Neural cell (in vitro differentiated cells): ENCODE data around the gene NTN3. TPM values are rescaled to one million over a fixed set of nuclear protein-coding genes. Genes with fewer than 3 reads are reported as not detected.
A peak's percentile ranks its signal among the peaks of the same experiment; 100 is the strongest.

Experiments used
- H2AFZ ChIP-seq: fragments of 200-600, 300-800 bp; sonication (generic), shearing (Covaris generic); 2 replicates; pipeline ENCODE4 v1.6.0; 2014; ENCODE audit warnings: low read depth, mild to moderate bottlenecking, antibody characterized with exemption, low read length, moderate library complexity
- H3F3A ChIP-seq: fragments of 200-600 bp; shearing (Covaris generic); 2 replicates; pipeline ENCODE4 v1.6.1; 2016; ENCODE audit warnings: mild to moderate bottlenecking, moderate library complexity, mixed read lengths, antibody characterized with exemption, low read length; ENCODE audit not compliant: insufficient read depth, poor library complexity, severe bottlenecking
- H3K27ac ChIP-seq: fragments of 200-600, 300-800 bp; sonication (generic), shearing (Covaris generic); 2 replicates; pipeline ENCODE4 v1.5.1; 2014; ENCODE audit warnings: mild to moderate bottlenecking, low read length, moderate library complexity
- H3K27me3 ChIP-seq: fragments of 300-800, 200-600 bp; sonication (generic), shearing (Covaris generic); 2 replicates; pipeline ENCODE4 v1.6.0; 2014; ENCODE audit warnings: mild to moderate bottlenecking, low read depth, low read length, moderate library complexity; ENCODE audit not compliant: insufficient read depth
- H3K36me3 ChIP-seq: fragments of 300-800, 200-600 bp; sonication (generic), shearing (Covaris generic); 2 replicates; pipeline ENCODE4 v1.5.1; 2014; ENCODE audit warnings: mild to moderate bottlenecking, antibody characterized with exemption, low read length, moderate library complexity; ENCODE audit not compliant: insufficient read depth
- H3K4me2 ChIP-seq: fragments of 300-800, 200-600 bp; sonication (generic), shearing (Covaris generic); 2 replicates; pipeline ENCODE4 v1.6.0; 2014; ENCODE audit warnings: mild to moderate bottlenecking, low read length
- H3K4me3 ChIP-seq: fragments of 300-800, 200-600 bp; sonication (generic), shearing (Covaris generic); 2 replicates; pipeline ENCODE4 v1.5.1; 2014; ENCODE audit warnings: mild to moderate bottlenecking, low read length, moderate library complexity
- H3K79me2 ChIP-seq: fragments of 200-600 bp; shearing (Covaris generic); replicated peaks from 2 replicates; pipeline ENCODE4 v1.6.0; 2014; ENCODE audit warnings: mild to moderate bottlenecking, low read length, moderate library complexity; ENCODE audit not compliant: insufficient read depth
- H3K9ac ChIP-seq: fragments of 300-800, 200-600 bp; sonication (generic), shearing (Covaris generic); 2 replicates; pipeline ENCODE4 v1.6.1; 2016; ENCODE audit warnings: mild to moderate bottlenecking, low read length, mixed read lengths
- H3K9me2 ChIP-seq: fragments of 200-600 bp; shearing (Covaris generic); 2 replicates; pipeline ENCODE4 v1.6.1; 2016; ENCODE audit warnings: mild to moderate bottlenecking, low read length, mixed read lengths; ENCODE audit not compliant: insufficient read depth
- H3K9me3 ChIP-seq: fragments of 200-600, 300-800 bp; sonication (generic), shearing (Covaris generic); 2 replicates; pipeline ENCODE4 v1.6.1; 2016; ENCODE audit warnings: mild to moderate bottlenecking, mixed run types, low read length, moderate library complexity, mixed read lengths
- H4K20me1 ChIP-seq: fragments of 200-600 bp; shearing (Covaris generic); 2 replicates; pipeline ENCODE4 v1.6.1; 2016; ENCODE audit warnings: mild to moderate bottlenecking, mixed run types; ENCODE audit not compliant: insufficient read depth
- EP300 ChIP-seq: fragments of 450-650 bp; conservative IDR thresholded peaks from 2 replicates; pipeline ENCODE4 v1.6.1; 2014; ENCODE audit warnings: antibody characterized with exemption, mild to moderate bottlenecking, moderate library complexity; ENCODE audit not compliant: poor library complexity, severe bottlenecking
- EZH2 ChIP-seq: fragments of 200-600, 300-800 bp; shearing (Covaris generic), sonication (generic); IDR thresholded peaks from 2 replicates; pipeline ENCODE4 v1.6.1; 2014; ENCODE audit warnings: antibody characterized with exemption, low read length, borderline replicate concordance, mild to moderate bottlenecking; ENCODE audit not compliant: insufficient read depth, poor library complexity, severe bottlenecking
- MXI1 ChIP-seq: fragments of 450-650 bp; conservative IDR thresholded peaks from 2 replicates; pipeline ENCODE4 v1.6.1; 2014; ENCODE audit warnings: antibody characterized with exemption, mild to moderate bottlenecking; ENCODE audit not compliant: poor library complexity, severe bottlenecking
- POLR2AphosphoS5 ChIP-seq: IDR thresholded peaks from 2 replicates; pipeline ENCODE4 v1.6.1; 2012
- RAD21 ChIP-seq: fragments of 450-650 bp; conservative IDR thresholded peaks from 2 replicates; pipeline ENCODE4 v1.6.1; 2014; ENCODE audit warnings: antibody characterized with exemption, mild to moderate bottlenecking, moderate library complexity
- SMC3 ChIP-seq: fragments of 450-650 bp; conservative IDR thresholded peaks from 2 replicates; pipeline ENCODE4 v1.6.1; 2014; ENCODE audit warnings: antibody characterized with exemption, mild to moderate bottlenecking, moderate library complexity; ENCODE audit not compliant: poor library complexity
- TAF1 ChIP-seq: IDR thresholded peaks from 2 replicates; pipeline ENCODE4 v1.6.1; 2012; ENCODE audit warnings: low read depth
- polyA plus RNA-seq: library from polyadenylated mRNA; depleted of rRNA; stranded (reverse); fragments of >200 nt; gene quantifications from 2 replicates; pipeline ENCODE4 v1.2.3, GENCODE V29; 2014
- TF ChIP-seq, protein P1 (sequence below): IDR thresholded peaks from 2 replicates; pipeline ENCODE4 v1.6.1; 2012; ENCODE audit warnings: borderline replicate concordance
- TF ChIP-seq, protein P2 (sequence below): fragments of 450-650 bp; IDR thresholded peaks from 2 replicates; pipeline ENCODE4 v1.5.1; 2014; ENCODE audit warnings: antibody characterized with exemption, mild to moderate bottlenecking, moderate library complexity; ENCODE audit not compliant: poor library complexity, severe bottlenecking

NTN3 gene
- polyA plus RNA-seq, 1 donor from 2014 or later: 1.2 TPM

DNA sequence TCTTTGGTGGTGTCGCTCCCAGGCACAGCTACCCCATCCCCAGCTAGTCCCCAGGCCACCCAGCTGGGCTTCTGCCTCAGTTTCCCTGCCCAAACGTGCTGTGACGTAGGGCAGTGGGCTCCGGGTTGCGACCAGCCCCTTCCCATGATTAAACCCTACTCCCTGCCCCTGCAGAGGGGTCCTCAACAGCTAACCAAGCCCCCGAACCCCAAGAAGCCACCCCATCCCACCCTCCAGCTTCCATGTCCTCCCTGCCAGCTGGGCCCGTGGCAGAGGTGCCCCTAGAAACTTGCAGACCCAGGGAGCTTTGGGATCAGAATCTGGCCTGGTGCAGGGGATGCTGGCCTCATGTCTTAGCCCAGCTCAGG is 879 bp upstream of the NTN3 start:
- H3K9me2 ChIP-seq: no peaks in the 10 kb centered on the region
- H4K20me1 ChIP-seq: no peaks in the 10 kb centered on the region
- H2AFZ ChIP-seq: no peak overlapping the region
- no peaks in the 10 kb centered on the region for H3K79me2 ChIP-seq
- no peaks in the 10 kb centered on the region for H3F3A ChIP-seq
- H3K4me3 ChIP-seq: no peak overlapping the region
- H3K9me3 ChIP-seq: no peaks in the 10 kb centered on the region
- TF ChIP-seq, protein P1, sequence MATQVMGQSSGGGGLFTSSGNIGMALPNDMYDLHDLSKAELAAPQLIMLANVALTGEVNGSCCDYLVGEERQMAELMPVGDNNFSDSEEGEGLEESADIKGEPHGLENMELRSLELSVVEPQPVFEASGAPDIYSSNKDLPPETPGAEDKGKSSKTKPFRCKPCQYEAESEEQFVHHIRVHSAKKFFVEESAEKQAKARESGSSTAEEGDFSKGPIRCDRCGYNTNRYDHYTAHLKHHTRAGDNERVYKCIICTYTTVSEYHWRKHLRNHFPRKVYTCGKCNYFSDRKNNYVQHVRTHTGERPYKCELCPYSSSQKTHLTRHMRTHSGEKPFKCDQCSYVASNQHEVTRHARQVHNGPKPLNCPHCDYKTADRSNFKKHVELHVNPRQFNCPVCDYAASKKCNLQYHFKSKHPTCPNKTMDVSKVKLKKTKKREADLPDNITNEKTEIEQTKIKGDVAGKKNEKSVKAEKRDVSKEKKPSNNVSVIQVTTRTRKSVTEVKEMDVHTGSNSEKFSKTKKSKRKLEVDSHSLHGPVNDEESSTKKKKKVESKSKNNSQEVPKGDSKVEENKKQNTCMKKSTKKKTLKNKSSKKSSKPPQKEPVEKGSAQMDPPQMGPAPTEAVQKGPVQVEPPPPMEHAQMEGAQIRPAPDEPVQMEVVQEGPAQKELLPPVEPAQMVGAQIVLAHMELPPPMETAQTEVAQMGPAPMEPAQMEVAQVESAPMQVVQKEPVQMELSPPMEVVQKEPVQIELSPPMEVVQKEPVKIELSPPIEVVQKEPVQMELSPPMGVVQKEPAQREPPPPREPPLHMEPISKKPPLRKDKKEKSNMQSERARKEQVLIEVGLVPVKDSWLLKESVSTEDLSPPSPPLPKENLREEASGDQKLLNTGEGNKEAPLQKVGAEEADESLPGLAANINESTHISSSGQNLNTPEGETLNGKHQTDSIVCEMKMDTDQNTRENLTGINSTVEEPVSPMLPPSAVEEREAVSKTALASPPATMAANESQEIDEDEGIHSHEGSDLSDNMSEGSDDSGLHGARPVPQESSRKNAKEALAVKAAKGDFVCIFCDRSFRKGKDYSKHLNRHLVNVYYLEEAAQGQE: no peak
- TF ChIP-seq RAD21 (no peak), MXI1 (no peak), POLR2AphosphoS5 (no peak), SMC3 (no peak), EZH2 (no peak)
- TF ChIP-seq, protein P2, sequence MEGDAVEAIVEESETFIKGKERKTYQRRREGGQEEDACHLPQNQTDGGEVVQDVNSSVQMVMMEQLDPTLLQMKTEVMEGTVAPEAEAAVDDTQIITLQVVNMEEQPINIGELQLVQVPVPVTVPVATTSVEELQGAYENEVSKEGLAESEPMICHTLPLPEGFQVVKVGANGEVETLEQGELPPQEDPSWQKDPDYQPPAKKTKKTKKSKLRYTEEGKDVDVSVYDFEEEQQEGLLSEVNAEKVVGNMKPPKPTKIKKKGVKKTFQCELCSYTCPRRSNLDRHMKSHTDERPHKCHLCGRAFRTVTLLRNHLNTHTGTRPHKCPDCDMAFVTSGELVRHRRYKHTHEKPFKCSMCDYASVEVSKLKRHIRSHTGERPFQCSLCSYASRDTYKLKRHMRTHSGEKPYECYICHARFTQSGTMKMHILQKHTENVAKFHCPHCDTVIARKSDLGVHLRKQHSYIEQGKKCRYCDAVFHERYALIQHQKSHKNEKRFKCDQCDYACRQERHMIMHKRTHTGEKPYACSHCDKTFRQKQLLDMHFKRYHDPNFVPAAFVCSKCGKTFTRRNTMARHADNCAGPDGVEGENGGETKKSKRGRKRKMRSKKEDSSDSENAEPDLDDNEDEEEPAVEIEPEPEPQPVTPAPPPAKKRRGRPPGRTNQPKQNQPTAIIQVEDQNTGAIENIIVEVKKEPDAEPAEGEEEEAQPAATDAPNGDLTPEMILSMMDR: no peak
- peaks cover 6% of the 10 kb centered on the region for H3K27me3 ChIP-seq
- no peak overlapping the region for H3K27ac ChIP-seq
- no peaks in the 10 kb centered on the region for H3K36me3 ChIP-seq
- no peak overlapping the region for H3K9ac ChIP-seq
- H3K4me2 ChIP-seq: no peak overlapping the region

DNA sequence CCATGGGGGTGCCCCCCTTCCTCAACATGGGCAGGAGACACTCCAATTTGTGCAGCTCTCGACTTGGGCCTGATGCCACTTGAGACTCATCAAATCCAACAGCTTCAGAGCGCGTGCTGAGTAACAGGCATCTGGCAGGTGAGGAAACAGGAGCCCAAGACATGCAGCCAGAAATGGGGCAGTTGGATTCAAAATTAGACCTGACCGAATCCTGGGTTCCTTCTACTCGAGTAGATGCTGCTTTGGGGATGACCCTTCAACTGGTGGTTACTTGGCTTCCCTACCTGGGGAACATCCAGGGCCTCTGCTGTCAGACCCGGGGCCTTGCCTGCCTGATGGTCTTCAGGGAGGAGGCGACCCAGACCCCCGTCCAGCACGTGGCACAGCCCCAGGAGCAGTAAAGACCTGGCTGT is 488 bp upstream of the NTN3 start:
- H3F3A ChIP-seq: no peaks in the 10 kb centered on the region
- no peaks in the 10 kb centered on the region for H3K79me2 ChIP-seq
- H3K9me2 ChIP-seq: no peaks in the 10 kb centered on the region
- H3K27me3 ChIP-seq: peaks cover 6% of the 10 kb centered on the region
- no peak overlapping the region for H3K4me2 ChIP-seq
- TF ChIP-seq POLR2AphosphoS5: no peak
- no peak for TF ChIP-seq SMC3
- TF ChIP-seq EP300: no peak
- TF ChIP-seq EZH2: no peak
- no peak for TF ChIP-seq MXI1
- TF ChIP-seq RAD21: no peak
- TF ChIP-seq, protein P1: no peak
- TF ChIP-seq TAF1: no peak
- H3K27ac ChIP-seq: no peak overlapping the region
- peak overlapping the region; percentile 52 for H3K4me3 ChIP-seq
- H3K9me3 ChIP-seq: no peaks in the 10 kb centered on the region
- H2AFZ ChIP-seq: no peak overlapping the region
- no peaks in the 10 kb centered on the region for H3K36me3 ChIP-seq
- no peaks in the 10 kb centered on the region for H4K20me1 ChIP-seq
- H3K9ac ChIP-seq: peak overlapping the region; percentile 49
